Measurements from ENCODE around the gene CEP162. TPM values are rescaled to one million over a fixed set of nuclear protein-coding genes. Genes with fewer than 3 reads are reported as not detected.

CEP162 gene
- total and polyA plus RNA-seq, 2 of the 8 experiments (the other 6 are each of a cell fraction or from before 2014, with no cell fraction given), result 1.3 to 10.6 TPM

DNA sequence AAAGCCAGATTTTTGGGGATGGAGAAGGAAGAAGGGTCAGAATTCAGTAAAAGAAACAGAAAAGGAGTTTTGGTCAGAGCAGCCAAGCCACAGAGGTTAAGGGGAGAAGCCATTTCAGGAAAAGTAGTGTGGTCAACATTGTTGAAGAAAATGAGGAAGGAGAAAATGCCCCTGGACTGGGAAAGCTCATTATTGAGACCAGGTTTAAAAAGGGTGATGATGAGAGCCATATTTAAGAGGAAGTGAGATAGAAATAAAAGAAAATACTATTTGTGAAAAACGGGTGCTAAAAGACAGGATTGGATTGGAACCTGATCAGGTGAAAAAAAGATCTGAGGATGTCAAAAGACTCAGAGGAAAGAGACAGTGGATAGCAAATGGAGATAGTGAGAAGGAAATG is 75.8 kb downstream of the CEP162 start:
- H3K4me3 ChIP-seq (ENCODE audit: extremely low read depth in 1 of 4, insufficient read depth in 2 of 4, low read depth in 3 of 4, low read length in 4 of 4), result no peak overlapping the region
- H2BK120ac ChIP-seq (replicated peaks; ENCODE audit: low read depth, low read length), result no peak overlapping the region
- no peak overlapping the region for H3K14ac ChIP-seq (ENCODE audit: insufficient read length)
- H4K8ac ChIP-seq (ENCODE audit: extremely low read depth, insufficient read depth, low read length), result no peak overlapping the region
- H3K9me3 ChIP-seq (ENCODE audit: insufficient read depth in 2 of 2, low read depth in 1 of 2, low read length in 1 of 2), result no peaks in the 10 kb centered on the region
- no peak overlapping the region for H4K91ac ChIP-seq (replicated peaks; ENCODE audit: insufficient read length, low read length)
- H4K20me1 ChIP-seq (replicated peaks in 1 of 2; ENCODE audit: control insufficient read depth in 1 of 2, insufficient read depth in 2 of 2, low read length in 2 of 2), result no peaks in the 10 kb centered on the region
- H2AFZ ChIP-seq (ENCODE audit: low read length), result no peak overlapping the region
- H2BK12ac ChIP-seq (ENCODE audit: low read depth, low read length), result no peak overlapping the region
- H3K23ac ChIP-seq (ENCODE audit: insufficient read length), result no peak overlapping the region
- TF ChIP-seq RAD21 (IDR thresholded peaks at IDR 0.05 in 1 of 2, conservative IDR thresholded peaks at IDR 0.05 in 1 of 2; ENCODE audit: low read depth in 2 of 2, low read length in 2 of 2), result no peak
- no peak for TF ChIP-seq YY1 (IDR thresholded peaks at IDR 0.05; ENCODE audit: low read depth, low read length)
- TF ChIP-seq SUZ12 (IDR thresholded peaks at IDR 0.05; ENCODE audit: low read length), result no peak
- H3K4me1 ChIP-seq (replicated peaks in 1 of 4; ENCODE audit: control insufficient read depth in 3 of 4, insufficient read depth in 4 of 4, low read length in 3 of 4), result no peaks in the 10 kb centered on the region
- H2BK20ac ChIP-seq (ENCODE audit: low read length), result no peak overlapping the region
- H2BK5ac ChIP-seq (ENCODE audit: low read depth, low read length), result no peak overlapping the region
- H3K36me3 ChIP-seq (ENCODE audit: control insufficient read depth in 2 of 4, insufficient read depth in 4 of 4, low read length in 3 of 4), result peaks cover 0 to 10% (median 2%) of the 10 kb centered on the region in 4 experiments; a peak in 3 of 8 replicates
- H3K27ac ChIP-seq (ENCODE audit: low read depth, low read length), result no peak overlapping the region
- H3K79me2 ChIP-seq (ENCODE audit: control insufficient read depth in 1 of 2, insufficient read depth in 2 of 2, low read length in 2 of 2), result no peaks in the 10 kb centered on the region
- no peak overlapping the region for H4K5ac ChIP-seq (ENCODE audit: insufficient read length, low read depth, low read length)
- POLR2A ChIA-PET (ENCODE audit: partially characterized antibody), result no interaction called here
- H2BK15ac ChIP-seq (ENCODE audit: low read length), result no peak overlapping the region
- FAIRE-seq (no peak), DNase-seq (ENCODE audit: low read depth in 1 of 2, low spot score in 2 of 2) (no peak)
- H3K27me3 ChIP-seq (replicated peaks in 1 of 4; ENCODE audit: control insufficient read depth in 3 of 4, extremely low read depth in 1 of 4, insufficient read depth in 3 of 4, low read length in 3 of 4), result no peaks in the 10 kb centered on the region
- H3K9ac ChIP-seq (replicated peaks in 1 of 4; ENCODE audit: extremely low read depth in 1 of 4, low read depth in 3 of 4, low read length in 3 of 4), result no peak overlapping the region
- WGBS, 2 experiments (ENCODE audit: extremely low coverage in 1 of 2, insufficient coverage in 1 of 2, insufficient read length in 1 of 2, insufficient replicate concordance in 2 of 2, low coverage in 1 of 2, low lambda C conversion rate in 2 of 2, missing lambda C conversion rate in 1 of 2), result 89% methylated on average over 1 of the region's 1 CpG; no CpG with 5 or more reads in 1 of the 2 experiments
- CTCF ChIA-PET (ENCODE audit: partially characterized antibody), result interaction anchor here (1.4 kb wide), 1 partner anchor 266 kb away, joined by 5 read pairs; no protein-coding TSS in a partner anchor
- no peaks in the 10 kb centered on the region for H3K79me1 ChIP-seq (ENCODE audit: low read depth, low read length)
- no peak overlapping the region for H3K56ac ChIP-seq (replicated peaks; ENCODE audit: insufficient read length, low read depth, low read length)
- H3K23me2 ChIP-seq (ENCODE audit: low read depth, low read length), result no peaks in the 10 kb centered on the region
- no peak overlapping the region for H3K4ac ChIP-seq (replicated peaks; ENCODE audit: insufficient read length, low read depth, low read length)
- no peak overlapping the region for H3K18ac ChIP-seq (ENCODE audit: extremely low read depth, low read length)
- H2AK5ac ChIP-seq (ENCODE audit: low read depth, low read length), result no peak overlapping the region
- H3K4me2 ChIP-seq (ENCODE audit: insufficient read depth in 1 of 2, low read depth in 2 of 2, low read length in 2 of 2), result no peak overlapping the region

All from H1 (cell line).